Ecto neural progenitor cell (in vitro differentiated cells): ENCODE measurements around the gene TWIST2.

Source experiments
- DNase-seq: peaks from one replicate; pipeline ENCODE4 v3.0.0-alpha.2; 2018; ENCODE audit warnings: low spot score

TWIST2 gene

GRCh38 chr2:238838786-238839327, 9.0 kb upstream of the TWIST2 start:
- DNase-seq: no peak

- DNase-seq: no peak
Measured at GRCh38 chr2:238839428-238839827, 8.5 kb upstream of the TWIST2 start.

- no peak for DNase-seq
Measured at GRCh38 chr2:238841542-238842164, 6.2 kb upstream of the TWIST2 start.

- no peak for DNase-seq
Measured at GRCh38 chr2:238843476-238843875, 4.4 kb upstream of the TWIST2 start.

- DNase-seq: no peak
Measured at GRCh38 chr2:238845583-238846377, 2.1 kb upstream of the TWIST2 start.

- no peak for DNase-seq
Measured at GRCh38 chr2:238846378-238846627, 1.6 kb upstream of the TWIST2 start.

GRCh38 chr2:238846628-238847418, 1.1 kb upstream of the TWIST2 start:
- peak; percentile 73 for DNase-seq

- DNase-seq: peak; percentile 66
Measured at GRCh38 chr2:238847419-238847801, 475 bp upstream of the TWIST2 start.

GRCh38 chr2:238848691-238848975, 748 bp downstream of the TWIST2 start:
- no peak for DNase-seq

- no peak for DNase-seq
Measured at GRCh38 chr2:238848976-238849853, 1.3 kb downstream of the TWIST2 start.

GRCh38 chr2:238850091-238850490, 2.2 kb downstream of the TWIST2 start:
- DNase-seq: no peak

GRCh38 chr2:238851026-238851425, 3.1 kb downstream of the TWIST2 start:
- DNase-seq: no peak

- no peak for DNase-seq
Measured at GRCh38 chr2:238851761-238852160, 3.9 kb downstream of the TWIST2 start.

GRCh38 chr2:238852206-238852869, 4.5 kb downstream of the TWIST2 start:
- DNase-seq: no peak

- DNase-seq: no peak
Measured at GRCh38 chr2:238853218-238853617, 5.3 kb downstream of the TWIST2 start.

- no peak for DNase-seq
Measured at GRCh38 chr2:238853721-238854120, 5.8 kb downstream of the TWIST2 start.

- no peak for DNase-seq
Measured at GRCh38 chr2:238854246-238854645, 6.4 kb downstream of the TWIST2 start.

- DNase-seq: no peak
Measured at GRCh38 chr2:238854699-238855229, 6.9 kb downstream of the TWIST2 start.

GRCh38 chr2:238855299-238855698, 7.4 kb downstream of the TWIST2 start:
- DNase-seq: no peak

GRCh38 chr2:238855891-238856580, 8.2 kb downstream of the TWIST2 start:
- no peak for DNase-seq
